ENCODE results near the gene CEP250.

- TF ChIP-seq CTCF (conservative IDR thresholded peaks at IDR 0.05; ENCODE audit: low read length), result no peak
- no peak for TF ChIP-seq EZH2phosphoT487 (IDR thresholded peaks at IDR 0.05; ENCODE audit: borderline replicate concordance)
Observed at GRCh38 chr20:35503281-35503680, 47.9 kb downstream of the CEP250 start.

Measured in Loucy (cell line).